Rectal smooth muscle tissue (tissue), 1 donor: ENCODE results near the gene PLA1A.

Source experiments
- H3K27ac ChIP-seq: one replicate; pipeline ENCODE4 v1.7.0; 2013; ENCODE audit warnings: low read depth, low read length, inconsistent platforms
- H3K27me3 ChIP-seq: one replicate; pipeline ENCODE4 v1.7.0; 2013; ENCODE audit warnings: low read length; ENCODE audit not compliant: control insufficient read depth, insufficient read depth
- H3K36me3 ChIP-seq: one replicate; pipeline ENCODE4 v1.7.0; 2013; ENCODE audit warnings: low read length; ENCODE audit not compliant: control insufficient read depth, insufficient read depth
- H3K4me1 ChIP-seq: one replicate; pipeline ENCODE4 v1.7.0; 2013; ENCODE audit warnings: low read length; ENCODE audit not compliant: control insufficient read depth, insufficient read depth
- H3K4me3 ChIP-seq: one replicate; pipeline ENCODE4 v1.7.0; 2013; ENCODE audit warnings: low read length
- H3K9ac ChIP-seq: one replicate; pipeline ENCODE4 v1.7.0; 2013; ENCODE audit warnings: low read length

PLA1A gene

GRCh38 chr3:119599558-119600174, 2.0 kb downstream of the PLA1A start:
- Histone ChIP-seq H3K4me1 (no peaks in the 10 kb centered on the region), H3K9ac (no peak overlapping the region), H3K27ac (no peak overlapping the region), H3K4me3 (no peak overlapping the region), H3K36me3 (no peaks in the 10 kb centered on the region), H3K27me3 (no peaks in the 10 kb centered on the region)

GRCh38 chr3:119600732-119601131, 3.0 kb downstream of the PLA1A start:
- Histone ChIP-seq H3K4me3 (no peak overlapping the region), H3K36me3 (no peaks in the 10 kb centered on the region), H3K27ac (no peak overlapping the region), H3K27me3 (no peaks in the 10 kb centered on the region), H3K4me1 (no peaks in the 10 kb centered on the region), H3K9ac (no peak overlapping the region)

DNA sequence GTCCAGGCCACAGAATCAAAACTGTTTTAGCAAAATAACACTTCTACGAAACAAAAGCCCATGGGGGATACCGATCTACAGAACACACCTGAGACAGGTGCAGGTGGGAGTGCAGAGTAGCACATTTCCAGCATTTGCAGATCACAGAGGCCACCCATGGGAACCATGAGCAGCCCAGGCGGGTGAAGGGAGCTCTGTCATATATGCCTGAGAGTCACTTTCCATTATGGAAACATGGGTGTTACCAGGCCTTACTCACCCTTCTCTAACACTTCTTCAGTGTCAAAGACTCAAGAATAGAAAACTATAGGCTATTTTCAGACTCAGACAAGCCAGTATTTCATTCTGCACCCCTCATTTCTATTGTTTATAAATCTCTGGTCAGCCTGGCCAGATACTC, 3.5 kb downstream of the PLA1A start:
- no peak overlapping the region for H3K27ac ChIP-seq

GRCh38 chr3:119602676-119603075, 5.0 kb downstream of the PLA1A start:
- no peaks in the 10 kb centered on the region for H3K27me3 ChIP-seq

More for the DNA sequence above, 3.5 kb downstream of the PLA1A start:
- Histone ChIP-seq H3K27me3 (no peaks in the 10 kb centered on the region), H3K9ac (no peak overlapping the region), H3K4me1 (no peaks in the 10 kb centered on the region), H3K36me3 (no peaks in the 10 kb centered on the region), H3K4me3 (no peak overlapping the region)

GRCh38 chr3:119604878-119605277, 7.2 kb downstream of the PLA1A start:
- Histone ChIP-seq H3K4me3 (no peak overlapping the region), H3K27ac (no peak overlapping the region), H3K36me3 (no peaks in the 10 kb centered on the region), H3K27me3 (no peaks in the 10 kb centered on the region), H3K9ac (no peak overlapping the region), H3K4me1 (no peaks in the 10 kb centered on the region)

More at GRCh38 chr3:119602676-119603075, 5.0 kb downstream of the PLA1A start:
- no peak overlapping the region for H3K4me3 ChIP-seq
- no peaks in the 10 kb centered on the region for H3K4me1 ChIP-seq
- no peak overlapping the region for H3K27ac ChIP-seq
- H3K9ac ChIP-seq = no peak overlapping the region
- H3K36me3 ChIP-seq = no peaks in the 10 kb centered on the region

DNA sequence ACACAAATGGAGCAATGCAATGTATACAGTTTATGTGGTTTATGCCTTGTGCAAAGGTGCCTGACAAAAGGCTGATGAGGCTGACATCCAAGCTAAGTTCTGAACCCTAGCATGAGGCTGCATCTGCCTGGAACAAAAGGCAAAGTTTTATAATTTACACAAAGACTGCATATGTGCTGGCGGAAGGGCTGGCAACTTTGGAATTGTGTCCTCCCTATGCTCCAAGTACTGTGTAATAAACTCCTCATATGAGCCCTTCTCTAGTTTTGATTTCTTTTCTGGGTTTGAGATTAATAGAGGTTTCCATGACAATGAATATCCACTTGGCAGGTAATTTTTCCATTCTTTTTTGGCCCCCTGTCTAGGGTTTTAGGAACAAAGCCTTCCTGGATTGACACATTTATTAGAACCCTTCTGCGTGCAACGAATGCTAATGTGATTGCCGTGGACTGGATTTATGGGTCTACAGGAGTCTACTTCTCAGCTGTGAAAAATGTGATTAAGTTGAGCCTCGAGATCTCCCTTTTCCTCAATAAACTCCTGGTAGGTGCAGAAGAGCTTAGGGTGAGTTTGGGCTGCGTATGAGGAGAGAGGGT, 10.8 kb downstream of the PLA1A start:
- Histone ChIP-seq H3K36me3 (no peaks in the 10 kb centered on the region), H3K27ac (no peak overlapping the region), H3K9ac (no peak overlapping the region), H3K4me1 (no peaks in the 10 kb centered on the region), H3K27me3 (no peaks in the 10 kb centered on the region), H3K4me3 (no peak overlapping the region)

DNA sequence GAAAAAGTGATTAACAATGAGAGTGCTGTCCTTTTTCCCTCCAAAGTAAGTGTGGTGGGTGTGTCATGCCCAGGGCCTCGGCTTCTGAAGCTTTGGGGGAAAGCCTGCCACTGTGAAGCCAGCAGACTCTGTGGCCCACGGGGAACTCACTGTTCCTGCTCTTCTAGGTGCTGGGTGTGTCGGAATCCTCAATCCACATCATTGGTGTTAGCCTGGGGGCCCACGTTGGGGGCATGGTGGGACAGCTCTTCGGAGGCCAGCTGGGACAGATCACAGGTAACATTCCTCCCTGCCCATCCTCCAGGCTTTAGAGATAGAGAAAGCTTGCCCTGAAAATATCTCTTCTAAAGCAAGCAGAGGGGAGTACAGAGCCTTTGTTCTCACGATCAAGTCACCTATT, 11.6 kb downstream of the PLA1A start:
- H3K27me3 ChIP-seq = no peaks in the 10 kb centered on the region
- H3K36me3 ChIP-seq = no peaks in the 10 kb centered on the region
- H3K9ac ChIP-seq = no peak overlapping the region
- H3K4me1 ChIP-seq = no peaks in the 10 kb centered on the region
- no peak overlapping the region for H3K27ac ChIP-seq
- no peak overlapping the region for H3K4me3 ChIP-seq

DNA sequence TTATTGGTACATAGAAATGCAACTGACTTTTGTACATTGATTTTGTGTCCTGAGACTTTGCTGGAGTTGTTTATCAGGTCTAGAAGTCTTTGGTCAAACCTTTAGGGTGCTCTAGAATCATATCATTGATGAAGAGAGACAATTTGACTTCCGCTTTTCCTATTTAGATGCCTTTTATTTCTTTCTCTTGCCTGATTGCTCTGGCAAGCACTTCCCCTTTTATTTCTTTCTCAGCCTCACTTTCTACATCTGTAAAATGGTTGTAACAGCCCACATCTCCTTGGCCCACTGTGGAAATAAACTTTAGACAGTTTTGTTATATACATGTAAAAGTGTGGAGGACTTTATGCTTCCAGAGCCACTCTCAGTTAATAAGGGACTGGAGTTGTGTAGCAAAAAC, 14.0 kb downstream of the PLA1A start:
- H3K27me3 ChIP-seq = no peaks in the 10 kb centered on the region
- H3K4me1 ChIP-seq = no peaks in the 10 kb centered on the region
- no peaks in the 10 kb centered on the region for H3K36me3 ChIP-seq
- H3K9ac ChIP-seq = no peak overlapping the region
- H3K27ac ChIP-seq = no peak overlapping the region
- H3K4me3 ChIP-seq = no peak overlapping the region

DNA sequence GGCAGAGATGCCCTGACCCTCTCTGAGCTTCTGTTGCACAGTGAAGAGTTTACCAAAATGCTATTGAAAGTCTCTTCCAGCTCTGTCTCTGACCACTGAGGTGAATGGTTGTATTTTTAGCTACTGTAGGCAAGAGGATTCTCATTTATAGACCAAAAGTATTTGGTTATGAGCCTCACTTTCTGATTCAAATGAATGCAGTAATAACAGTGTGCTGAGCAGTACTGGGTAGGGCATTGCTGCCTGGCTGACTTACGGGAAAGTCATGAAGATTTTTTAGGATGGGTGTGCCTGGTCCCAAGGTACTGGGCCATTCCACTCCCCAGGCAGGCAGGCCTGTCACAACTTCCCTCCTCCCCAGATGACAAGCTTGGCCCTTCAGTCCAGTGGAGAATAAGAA, 15.5 kb downstream of the PLA1A start:
- Histone ChIP-seq H3K27ac (no peak overlapping the region), H3K27me3 (no peaks in the 10 kb centered on the region), H3K4me3 (no peak overlapping the region), H3K4me1 (no peaks in the 10 kb centered on the region), H3K36me3 (no peaks in the 10 kb centered on the region), H3K9ac (no peak overlapping the region)

DNA sequence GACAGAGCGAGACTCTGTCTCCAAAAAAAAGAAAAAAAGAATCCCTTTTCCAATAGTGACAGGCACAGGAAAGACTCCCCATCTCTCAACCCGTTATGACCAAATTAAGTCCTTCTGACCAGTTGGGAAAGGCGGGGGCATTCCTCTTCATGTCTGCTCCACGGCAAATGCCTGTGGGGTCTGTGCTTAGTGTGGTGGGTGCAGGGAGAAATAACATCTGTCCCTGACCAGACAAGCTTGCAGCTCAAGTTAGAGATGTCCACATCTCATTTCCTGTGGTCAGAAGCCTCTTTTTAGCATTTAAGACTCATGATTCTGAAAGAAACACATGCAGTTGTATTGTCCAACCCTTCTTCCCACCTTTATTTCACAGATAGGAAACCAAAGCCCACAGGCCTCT, 16.2 kb downstream of the PLA1A start:
- no peak overlapping the region for H3K4me3 ChIP-seq
- no peaks in the 10 kb centered on the region for H3K4me1 ChIP-seq
- H3K9ac ChIP-seq = no peak overlapping the region
- no peaks in the 10 kb centered on the region for H3K27me3 ChIP-seq
- H3K36me3 ChIP-seq = no peaks in the 10 kb centered on the region
- H3K27ac ChIP-seq = no peak overlapping the region

DNA sequence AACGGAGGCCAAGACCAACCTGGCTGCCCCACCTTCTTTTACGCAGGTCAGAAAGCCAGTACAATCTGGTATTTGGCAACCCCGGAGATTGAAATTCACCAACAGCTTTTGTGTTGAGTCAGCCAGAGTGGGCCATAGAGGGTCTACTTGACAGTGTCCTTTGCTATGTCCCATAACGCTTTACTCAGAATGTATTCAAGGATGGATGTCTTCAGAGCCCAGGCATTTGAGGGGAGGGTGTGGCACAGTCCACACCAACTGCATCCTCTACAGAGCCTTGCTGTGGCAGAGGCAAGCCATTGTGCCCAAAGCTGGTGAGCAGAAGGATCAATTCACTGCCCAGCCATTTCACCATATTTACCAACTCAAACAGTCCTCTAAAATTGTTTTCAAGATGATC, 18.4 kb downstream of the PLA1A start:
- H3K9ac ChIP-seq = no peak overlapping the region
- H3K4me1 ChIP-seq = no peaks in the 10 kb centered on the region
- H3K36me3 ChIP-seq = no peaks in the 10 kb centered on the region
- H3K4me3 ChIP-seq = no peak overlapping the region
- H3K27ac ChIP-seq = no peak overlapping the region
- H3K27me3 ChIP-seq = no peaks in the 10 kb centered on the region

GRCh38 chr3:119619094-119619493, 21.4 kb downstream of the PLA1A start:
- Histone ChIP-seq H3K4me1 (no peaks in the 10 kb centered on the region), H3K27ac (no peak overlapping the region), H3K4me3 (no peak overlapping the region), H3K36me3 (no peaks in the 10 kb centered on the region), H3K27me3 (no peaks in the 10 kb centered on the region), H3K9ac (no peak overlapping the region)

DNA sequence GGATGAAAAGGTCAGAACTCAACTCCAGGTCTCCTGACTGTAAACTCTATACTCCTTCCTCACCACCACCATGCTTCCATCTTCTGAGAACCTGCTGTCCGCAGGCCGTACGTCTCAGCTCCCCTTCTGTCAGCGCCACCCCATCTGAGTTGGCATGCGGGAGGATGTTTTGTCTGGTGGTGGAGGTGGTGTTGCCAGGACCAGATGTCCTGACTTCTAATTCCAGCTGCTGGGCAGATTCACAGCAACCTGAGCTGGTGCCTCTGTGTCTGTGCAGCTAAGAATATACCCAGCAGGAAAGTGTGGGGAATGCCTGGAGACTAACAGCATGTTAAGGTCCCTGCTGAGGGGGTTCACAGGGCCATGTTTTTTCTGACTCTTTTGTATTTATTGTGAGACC, 23.2 kb downstream of the PLA1A start:
- Histone ChIP-seq H3K9ac (no peak overlapping the region), H3K36me3 (no peaks in the 10 kb centered on the region), H3K27ac (no peak overlapping the region), H3K4me1 (no peaks in the 10 kb centered on the region), H3K27me3 (no peaks in the 10 kb centered on the region), H3K4me3 (no peak overlapping the region)
